ENCODE results near the gene MCTP2. TPM values are rescaled to one million over a fixed set of nuclear protein-coding genes. Genes with fewer than 3 reads are reported as not detected.
"Not testable (repeated sequence)": the region's sequence is repeated elsewhere in the genome, so short reads cannot be mapped to it uniquely, and the experiment has no call there.

The MCTP2 gene
- total and polyA plus RNA-seq, 5 experiments from 2014 or later: 1.8 to 14.9 (median 5.6) TPM

DNA sequence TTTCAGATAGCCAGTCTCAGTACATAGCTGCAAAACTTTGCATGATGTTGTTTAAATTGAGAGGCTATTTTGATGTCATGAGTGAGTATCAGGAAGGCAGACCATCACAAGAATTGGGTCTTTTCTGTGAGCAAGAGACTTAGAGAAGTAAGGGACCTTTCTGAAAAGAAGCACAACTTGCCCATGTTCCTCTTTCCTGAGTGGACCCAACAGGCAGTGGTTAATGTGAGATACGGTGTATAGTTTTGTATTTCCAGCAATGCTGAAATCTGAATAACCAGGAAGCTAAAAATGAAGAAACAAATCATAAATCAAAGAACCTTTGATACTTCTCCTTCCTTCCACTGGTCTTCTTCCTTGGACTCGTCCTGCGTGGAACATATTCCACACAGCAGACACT, 25.1 kb downstream of the MCTP2 start:
- Mint-ChIP-seq H3K36me3 (peaks cover 3 to 16% (median 7%) of the 10 kb centered on the region in 3 donors), H3K27me3 (no peaks in the 10 kb centered on the region), H3K4me3 (no peak overlapping the region), H3K9me3 (peaks cover 0 to 7% (median 2%) of the 10 kb centered on the region in 9 donors), H3K27ac (peak overlapping the region in 1 of 10 donors; percentile 11), H3K4me1 (peaks cover 17 to 88% (median 33%) of the 10 kb centered on the region in 4 donors)
- DNase-seq: no peak
- no peak for ATAC-seq
- POLR2A ChIA-PET: no interaction called here

- Mint-ChIP-seq H3K4me1 (peaks cover 17 to 83% (median 31%) of the 10 kb centered on the region in 4 donors), H3K27ac (peak overlapping the region in 2 of 10 donors; percentile 55 to 57)
- H3K27me3 Mint-ChIP-seq, H3K36me3 Mint-ChIP-seq, ATAC-seq, DNase-seq, POLR2A ChIA-PET, H3K9me3 Mint-ChIP-seq, H3K4me3 Mint-ChIP-seq: not testable (repeated sequence)
Measured at GRCh38 chr15:94257776-94258175, 26.4 kb downstream of the MCTP2 start.

DNA sequence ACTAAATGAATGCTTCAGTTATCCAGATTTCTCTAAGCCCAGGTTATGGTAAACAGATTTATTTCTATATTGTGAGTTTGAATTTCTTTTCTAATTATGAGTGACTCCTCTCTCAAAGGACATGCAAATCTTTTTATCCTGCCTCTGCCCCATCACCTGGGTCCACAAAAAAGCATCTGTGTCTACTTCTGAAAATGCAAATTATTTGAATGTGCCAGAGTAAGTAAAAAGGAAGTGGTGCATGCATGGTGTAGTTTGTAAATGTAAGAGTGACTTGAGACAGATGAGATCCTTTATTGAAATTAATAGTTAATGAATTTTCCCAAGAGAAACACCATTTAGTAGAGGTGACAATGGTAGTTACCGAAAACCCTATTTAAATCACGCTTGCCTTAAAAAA, 26.9 kb downstream of the MCTP2 start:
- Mint-ChIP-seq H3K4me1 (peaks cover 14 to 83% (median 28%) of the 10 kb centered on the region in 4 donors), H3K27me3 (no peaks in the 10 kb centered on the region), H3K4me3 (no peak overlapping the region), H3K27ac (peak overlapping the region in 1 of 10 donors; percentile 55), H3K9me3 (peaks cover 0 to 1% (median 0%) of the 10 kb centered on the region in 9 donors), H3K36me3 (peaks cover 0 to 5% (median 2%) of the 10 kb centered on the region in 3 donors)
- POLR2A ChIA-PET: no interaction called here
- DNase-seq: no peak
- no peak for ATAC-seq

DNA sequence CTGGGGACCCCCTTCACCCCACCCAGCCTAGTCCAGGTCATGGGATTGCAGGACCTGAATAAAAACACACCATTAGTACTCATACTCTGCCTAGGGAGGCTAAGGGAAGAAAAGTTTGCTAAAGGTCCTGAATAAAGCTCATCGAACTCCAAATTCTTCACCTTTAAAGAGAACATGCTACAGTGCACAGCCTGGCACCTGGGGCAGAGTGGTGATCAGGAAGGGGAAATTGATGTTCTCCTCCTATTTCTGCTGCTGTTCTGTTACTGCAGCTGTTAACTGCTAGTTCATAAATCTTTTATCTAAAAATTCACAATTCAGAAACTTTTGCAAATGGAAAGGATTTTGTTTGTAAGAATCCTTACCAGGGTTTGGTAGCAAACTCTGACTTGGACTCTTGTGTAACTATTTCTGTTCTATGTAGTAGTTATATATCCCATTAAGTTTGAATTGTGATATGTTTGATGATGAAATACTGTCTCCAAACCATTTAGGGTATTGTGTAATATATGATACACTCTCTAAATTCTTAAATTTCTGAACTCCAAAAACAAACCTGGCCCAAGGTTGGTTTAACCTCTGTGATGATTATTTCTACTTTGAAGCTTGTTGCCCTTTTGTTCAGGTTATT, 27.9 kb downstream of the MCTP2 start:
- H3K9me3 Mint-ChIP-seq: no peaks in the 10 kb centered on the region
- DNase-seq (no peak), ATAC-seq (no peak)
- peaks cover 0 to 5% (median 0%) of the 10 kb centered on the region in 3 donors for H3K36me3 Mint-ChIP-seq
- H3K4me3 Mint-ChIP-seq: no peak overlapping the region
- peaks cover 12 to 83% (median 24%) of the 10 kb centered on the region in 4 donors for H3K4me1 Mint-ChIP-seq
- POLR2A ChIA-PET: no interaction called here
- peak overlapping the region in 1 of 10 donors; percentile 59 for H3K27ac Mint-ChIP-seq
- H3K27me3 Mint-ChIP-seq: no peaks in the 10 kb centered on the region

GRCh38 chr15:94259863-94260262, 28.5 kb downstream of the MCTP2 start:
- DNase-seq (no peak), ATAC-seq (no peak)
- no peaks in the 10 kb centered on the region for H3K9me3 Mint-ChIP-seq
- H3K27me3 Mint-ChIP-seq: no peaks in the 10 kb centered on the region
- POLR2A ChIA-PET: no interaction called here
- peaks cover 0 to 5% (median 0%) of the 10 kb centered on the region in 3 donors for H3K36me3 Mint-ChIP-seq
- H3K27ac Mint-ChIP-seq: peak overlapping the region in 2 of 10 donors; percentile 45 to 59
- no peak overlapping the region for H3K4me3 Mint-ChIP-seq
- peaks cover 12 to 80% (median 24%) of the 10 kb centered on the region in 4 donors for H3K4me1 Mint-ChIP-seq

DNA sequence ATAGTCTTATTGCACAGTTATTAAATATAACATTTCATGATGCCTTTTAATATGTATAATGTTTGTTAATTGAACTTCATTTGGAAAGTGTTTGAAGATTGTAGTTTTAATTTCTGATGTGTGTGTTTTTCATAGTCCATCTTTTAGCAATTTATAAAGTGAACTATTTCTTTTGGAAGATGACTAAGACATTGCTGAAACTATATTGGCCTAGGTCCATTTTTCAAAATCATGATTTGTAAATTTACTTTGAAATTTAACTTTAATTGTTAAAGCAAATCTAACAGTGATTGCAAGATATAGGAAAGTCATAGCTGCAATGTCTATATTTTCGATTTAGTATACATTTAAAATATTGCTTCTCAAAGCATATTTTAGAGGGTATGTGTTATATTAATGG, 30.8 kb downstream of the MCTP2 start:
- no peak overlapping the region for H3K4me3 Mint-ChIP-seq

DNA sequence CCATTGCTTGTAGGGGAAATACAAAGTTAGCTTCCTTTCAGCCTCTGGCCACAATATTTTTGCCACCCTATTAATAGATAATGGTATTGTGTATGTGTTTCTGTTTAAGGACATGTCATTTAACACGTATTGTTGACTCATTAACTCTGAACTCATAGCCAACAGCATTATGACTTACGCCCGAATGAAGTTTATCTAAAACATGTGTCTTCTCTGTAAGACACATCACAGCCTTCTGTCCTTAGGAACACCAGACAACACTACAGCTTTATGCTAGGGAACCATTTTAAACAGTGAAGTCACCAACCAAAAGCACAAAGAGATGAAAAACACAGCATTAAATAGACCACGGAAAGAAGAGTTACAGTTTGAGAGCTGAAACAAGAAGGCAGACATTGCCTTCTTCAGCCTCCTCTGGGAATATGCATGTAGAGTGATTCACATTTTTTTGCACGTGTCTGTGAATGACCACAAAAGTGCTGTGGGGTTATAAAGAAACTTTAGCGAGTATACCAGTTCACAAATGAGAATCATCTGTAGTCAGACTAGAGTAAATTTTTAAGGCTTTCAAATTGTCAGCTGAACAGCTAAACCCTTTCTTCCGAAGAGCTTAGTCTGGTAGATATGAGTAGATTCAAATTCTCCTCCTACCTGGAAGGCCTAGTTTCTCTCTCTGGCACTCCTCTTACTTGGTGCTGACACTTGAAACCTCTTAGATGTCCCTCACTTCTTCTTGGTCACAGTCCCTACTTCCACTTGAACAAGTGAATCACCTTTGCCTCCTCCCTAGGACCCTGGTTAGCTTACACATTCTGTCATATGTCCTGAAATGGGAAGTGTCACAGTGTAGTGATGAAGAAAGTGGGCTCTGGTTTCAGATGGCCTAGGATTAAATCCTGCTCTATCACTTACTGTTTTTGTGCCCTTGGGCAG, 32.2 kb downstream of the MCTP2 start:
- peak overlapping the region in 6 of 10 donors; percentile 17 to 72 (median 54) for H3K27ac Mint-ChIP-seq
- ATAC-seq: no peak
- no peaks in the 10 kb centered on the region for H3K27me3 Mint-ChIP-seq
- H3K9me3 Mint-ChIP-seq: no peaks in the 10 kb centered on the region
- POLR2A ChIA-PET: no interaction called here
- peak overlapping the region in 2 of 10 donors; percentile 19 to 55 for H3K4me3 Mint-ChIP-seq
- DNase-seq: no peak
- H3K36me3 Mint-ChIP-seq: peaks cover 0 to 12% (median 11%) of the 10 kb centered on the region in 3 donors
- H3K4me1 Mint-ChIP-seq: peaks cover 11 to 78% (median 25%) of the 10 kb centered on the region in 4 donors

More for the DNA sequence above, 30.8 kb downstream of the MCTP2 start:
- POLR2A ChIA-PET: no interaction called here
- Mint-ChIP-seq H3K27ac (no peak overlapping the region), H3K4me1 (peaks cover 11 to 81% (median 27%) of the 10 kb centered on the region in 4 donors), H3K9me3 (no peaks in the 10 kb centered on the region), H3K27me3 (no peaks in the 10 kb centered on the region), H3K36me3 (peaks cover 0 to 9% (median 7%) of the 10 kb centered on the region in 3 donors)
- ATAC-seq: no peak
- no peak for DNase-seq

GRCh38 chr15:94265009-94265408, 33.6 kb downstream of the MCTP2 start:
- Mint-ChIP-seq H3K4me1 (peaks cover 9 to 64% (median 23%) of the 10 kb centered on the region in 4 donors), H3K27ac (peak overlapping the region in 1 of 10 donors; percentile 18), H3K4me3 (no peak overlapping the region), H3K27me3 (no peaks in the 10 kb centered on the region), H3K9me3 (no peaks in the 10 kb centered on the region), H3K36me3 (peaks cover 0 to 12% (median 12%) of the 10 kb centered on the region in 3 donors)
- DNase-seq: no peak
- no peak for ATAC-seq
- POLR2A ChIA-PET: no interaction called here

- no peak for ATAC-seq
- Mint-ChIP-seq H3K4me3 (no peak overlapping the region), H3K27ac (no peak overlapping the region), H3K27me3 (no peaks in the 10 kb centered on the region), H3K9me3 (no peaks in the 10 kb centered on the region), H3K4me1 (peaks cover 6 to 54% (median 15%) of the 10 kb centered on the region in 4 donors), H3K36me3 (peaks cover 0 to 12% (median 10%) of the 10 kb centered on the region in 3 donors)
- POLR2A ChIA-PET: no interaction called here
- DNase-seq: no peak
Measured at GRCh38 chr15:94265982-94266381, 34.6 kb downstream of the MCTP2 start.

GRCh38 chr15:94266789-94267188, 35.4 kb downstream of the MCTP2 start:
- H3K27ac Mint-ChIP-seq: peak overlapping the region in 1 of 10 donors; percentile 1

GRCh38 chr15:94269954-94270353, 38.6 kb downstream of the MCTP2 start:
- no peak for DNase-seq
- Mint-ChIP-seq H3K4me1 (peaks cover 4 to 24% (median 9%) of the 10 kb centered on the region in 4 donors), H3K4me3 (no peak overlapping the region), H3K36me3 (peaks cover 6 to 15% (median 6%) of the 10 kb centered on the region in 3 donors), H3K9me3 (peaks cover 0 to 10% (median 0%) of the 10 kb centered on the region in 9 donors), H3K27ac (no peak overlapping the region), H3K27me3 (no peaks in the 10 kb centered on the region)
- POLR2A ChIA-PET: no interaction called here
- no peak for ATAC-seq

More at GRCh38 chr15:94266789-94267188, 35.4 kb downstream of the MCTP2 start:
- Mint-ChIP-seq H3K27me3 (no peaks in the 10 kb centered on the region), H3K9me3 (no peaks in the 10 kb centered on the region), H3K4me3 (no peak overlapping the region), H3K36me3 (peaks cover 0 to 12% (median 9%) of the 10 kb centered on the region in 3 donors), H3K4me1 (peaks cover 4 to 48% (median 14%) of the 10 kb centered on the region in 4 donors)
- POLR2A ChIA-PET: no interaction called here
- no peak for ATAC-seq
- no peak for DNase-seq

GRCh38 chr15:94270570-94270969, 39.2 kb downstream of the MCTP2 start:
- no peak overlapping the region for H3K27ac Mint-ChIP-seq
- H3K9me3 Mint-ChIP-seq: peaks cover 0 to 10% (median 0%) of the 10 kb centered on the region in 9 donors
- H3K4me1 Mint-ChIP-seq: peaks cover 4 to 23% (median 9%) of the 10 kb centered on the region in 4 donors
- no peaks in the 10 kb centered on the region for H3K27me3 Mint-ChIP-seq
- DNase-seq: no peak
- POLR2A ChIA-PET: no interaction called here
- H3K36me3 Mint-ChIP-seq: peaks cover 6 to 14% (median 6%) of the 10 kb centered on the region in 3 donors
- ATAC-seq: no peak
- H3K4me3 Mint-ChIP-seq: no peak overlapping the region
